ENCODE measurements around the gene IVL. TPM values are rescaled to one million over a fixed set of nuclear protein-coding genes. Genes with fewer than 3 reads are reported as not detected.

The IVL gene
- total and polyA plus RNA-seq, 8 donors, result 0.12 TPM; not detected in 7

- H3K36me3 ChIP-seq, result no peaks in the 10 kb centered on the region
- TF ChIP-seq CTCF (IDR thresholded peaks at IDR 0.05), result no peak
- intact Hi-C loops (cut with DNase I), result no loop called here
- no peak overlapping the region for H3K27ac ChIP-seq
- ATAC-seq, result peak; percentile 92
- no peak overlapping the region for H3K4me3 ChIP-seq
- H3K9me3 ChIP-seq, result no peaks in the 10 kb centered on the region
- peak in 1 of 4 donors; percentile 6 for DNase-seq
- no peaks in the 10 kb centered on the region for H3K4me1 ChIP-seq
- peaks cover 0 to 10% of the 10 kb centered on the region in 2 donors for H3K27me3 ChIP-seq
Observed at GRCh38 chr1:152932170-152932811, 23.9 kb downstream of the IVL start.

- ATAC-seq, result peak; percentile 17
- H3K27me3 ChIP-seq, result peaks cover 0 to 10% of the 10 kb centered on the region in 2 donors
- intact Hi-C loops (cut with DNase I), result no loop called here
- DNase-seq, result no peak
- TF ChIP-seq CTCF (IDR thresholded peaks at IDR 0.05), result no peak
- no peaks in the 10 kb centered on the region for H3K36me3 ChIP-seq
- no peaks in the 10 kb centered on the region for H3K9me3 ChIP-seq
- no peak overlapping the region for H3K27ac ChIP-seq
- H3K4me3 ChIP-seq, result no peak overlapping the region
- H3K4me1 ChIP-seq, result no peaks in the 10 kb centered on the region
Observed at GRCh38 chr1:152933196-152933595, 24.9 kb downstream of the IVL start.

- H3K9me3 ChIP-seq, result no peaks in the 10 kb centered on the region
- no peak overlapping the region for H3K27ac ChIP-seq
- H3K27me3 ChIP-seq, result peaks cover 0 to 4% of the 10 kb centered on the region in 2 donors
- TF ChIP-seq CTCF (IDR thresholded peaks at IDR 0.05), result no peak
- no peak for DNase-seq
- no peaks in the 10 kb centered on the region for H3K4me1 ChIP-seq
- no peak for ATAC-seq
- intact Hi-C loops (cut with DNase I), result no loop called here
- no peak overlapping the region for H3K4me3 ChIP-seq
- no peaks in the 10 kb centered on the region for H3K36me3 ChIP-seq
Observed at GRCh38 chr1:152940614-152941013, 32.3 kb downstream of the IVL start.

DNA sequence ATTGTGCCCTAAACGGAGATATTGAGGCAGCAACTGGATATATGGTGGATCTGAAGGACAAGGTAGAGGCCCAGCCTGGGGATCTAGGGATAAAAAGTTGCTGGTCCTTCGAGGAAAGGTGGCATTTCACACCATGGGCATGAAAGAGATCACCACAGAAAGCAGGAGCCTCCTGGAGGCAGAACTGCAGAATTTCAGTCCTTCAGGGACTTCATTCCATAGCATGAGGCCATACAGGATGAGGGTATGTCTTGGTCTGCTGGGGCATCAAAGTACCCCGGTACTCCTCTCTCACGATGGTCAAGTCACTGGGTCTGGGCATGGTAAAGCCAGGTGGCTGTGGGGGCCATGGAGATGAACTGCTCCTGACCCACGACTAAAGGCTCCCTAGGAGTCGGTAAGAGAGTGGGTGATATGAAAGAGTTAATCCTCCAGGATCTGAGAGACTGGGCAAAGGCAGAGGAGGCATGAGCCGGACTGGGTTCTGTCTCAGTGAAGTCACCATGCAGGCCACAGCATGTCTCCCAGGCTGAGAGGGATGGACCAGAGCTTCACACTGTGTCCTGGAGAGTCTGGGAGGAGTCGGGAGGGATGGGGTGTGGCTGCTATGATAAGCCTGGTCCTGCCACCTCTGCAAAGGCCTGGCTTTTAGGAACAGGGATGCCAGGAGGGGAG, 32.8 kb downstream of the IVL start:
- no peak for TF ChIP-seq CTCF (IDR thresholded peaks at IDR 0.05)
- DNase-seq, result no peak
- Histone ChIP-seq H3K36me3 (no peaks in the 10 kb centered on the region), H3K9me3 (no peaks in the 10 kb centered on the region), H3K4me1 (no peaks in the 10 kb centered on the region), H3K4me3 (no peak overlapping the region), H3K27me3 (no peaks in the 10 kb centered on the region), H3K27ac (no peak overlapping the region)
- intact Hi-C loops (cut with DNase I), result no loop called here
- no peak for ATAC-seq

- no peaks in the 10 kb centered on the region for H3K4me1 ChIP-seq
- ATAC-seq (no peak), DNase-seq (no peak)
- intact Hi-C loops (cut with DNase I), result no loop called here
- H3K4me3 ChIP-seq, result no peak overlapping the region
- H3K27ac ChIP-seq, result no peak overlapping the region
- H3K9me3 ChIP-seq, result no peaks in the 10 kb centered on the region
- no peaks in the 10 kb centered on the region for H3K36me3 ChIP-seq
- no peaks in the 10 kb centered on the region for H3K27me3 ChIP-seq
- no peak for TF ChIP-seq CTCF (IDR thresholded peaks at IDR 0.05)
Observed at GRCh38 chr1:152942161-152942560, 33.8 kb downstream of the IVL start.

All from left lung (tissue), 10 donors.